GM12874 (cell line): Measurements from ENCODE around the gene ZNF500.

Experiments used
- TF ChIP-seq, protein P1 (sequence below): IDR thresholded peaks from 2 replicates; pipeline ENCODE4 v1.5.1; 2011; ENCODE audit warnings: low read depth, mild to moderate bottlenecking, control low read depth, low read length, moderate library complexity; ENCODE audit not compliant: insufficient read depth

The ZNF500 gene

DNA sequence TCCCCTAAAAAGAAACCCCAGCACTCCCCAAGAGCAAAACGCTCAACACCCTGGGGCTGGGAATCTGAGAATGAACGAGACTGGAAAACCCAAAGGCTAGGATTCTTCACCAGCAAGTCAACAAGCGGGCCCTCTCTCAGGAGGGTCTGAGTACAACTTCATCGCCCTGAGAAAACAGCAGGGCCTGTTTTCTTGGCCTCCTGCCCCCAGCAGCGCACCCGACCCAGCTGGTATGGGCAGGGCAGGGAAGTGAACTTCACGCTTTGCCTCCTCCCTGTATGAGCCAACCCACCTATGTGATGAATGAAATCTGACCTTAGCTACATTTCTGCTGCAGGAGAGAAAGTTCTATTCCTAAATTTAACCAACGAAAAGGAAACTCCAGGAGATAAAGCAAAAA is 62.5 kb downstream of the ZNF500 start:
- TF ChIP-seq, protein P1, sequence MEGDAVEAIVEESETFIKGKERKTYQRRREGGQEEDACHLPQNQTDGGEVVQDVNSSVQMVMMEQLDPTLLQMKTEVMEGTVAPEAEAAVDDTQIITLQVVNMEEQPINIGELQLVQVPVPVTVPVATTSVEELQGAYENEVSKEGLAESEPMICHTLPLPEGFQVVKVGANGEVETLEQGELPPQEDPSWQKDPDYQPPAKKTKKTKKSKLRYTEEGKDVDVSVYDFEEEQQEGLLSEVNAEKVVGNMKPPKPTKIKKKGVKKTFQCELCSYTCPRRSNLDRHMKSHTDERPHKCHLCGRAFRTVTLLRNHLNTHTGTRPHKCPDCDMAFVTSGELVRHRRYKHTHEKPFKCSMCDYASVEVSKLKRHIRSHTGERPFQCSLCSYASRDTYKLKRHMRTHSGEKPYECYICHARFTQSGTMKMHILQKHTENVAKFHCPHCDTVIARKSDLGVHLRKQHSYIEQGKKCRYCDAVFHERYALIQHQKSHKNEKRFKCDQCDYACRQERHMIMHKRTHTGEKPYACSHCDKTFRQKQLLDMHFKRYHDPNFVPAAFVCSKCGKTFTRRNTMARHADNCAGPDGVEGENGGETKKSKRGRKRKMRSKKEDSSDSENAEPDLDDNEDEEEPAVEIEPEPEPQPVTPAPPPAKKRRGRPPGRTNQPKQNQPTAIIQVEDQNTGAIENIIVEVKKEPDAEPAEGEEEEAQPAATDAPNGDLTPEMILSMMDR = no peak

DNA sequence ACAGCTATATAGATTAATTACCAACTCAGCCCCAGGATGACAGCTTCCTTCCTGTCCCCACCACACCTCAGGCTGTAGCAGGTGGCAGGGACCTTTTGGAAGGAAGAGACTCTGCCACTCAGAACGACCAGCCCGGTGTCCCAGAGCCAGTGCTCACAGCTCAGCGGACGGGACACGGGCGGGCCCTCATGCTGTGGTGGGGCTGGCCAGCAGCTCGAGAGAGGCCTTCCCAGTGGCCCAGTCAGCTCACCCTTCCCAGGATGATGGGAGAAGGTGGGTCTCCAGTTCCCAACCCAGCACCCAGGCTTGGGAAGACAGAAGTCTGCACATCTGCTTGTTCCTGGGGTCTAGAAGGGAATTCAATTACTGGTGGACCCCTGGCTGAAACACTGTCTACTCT is 63.1 kb downstream of the ZNF500 start:
- TF ChIP-seq, protein P1 = no peak

DNA sequence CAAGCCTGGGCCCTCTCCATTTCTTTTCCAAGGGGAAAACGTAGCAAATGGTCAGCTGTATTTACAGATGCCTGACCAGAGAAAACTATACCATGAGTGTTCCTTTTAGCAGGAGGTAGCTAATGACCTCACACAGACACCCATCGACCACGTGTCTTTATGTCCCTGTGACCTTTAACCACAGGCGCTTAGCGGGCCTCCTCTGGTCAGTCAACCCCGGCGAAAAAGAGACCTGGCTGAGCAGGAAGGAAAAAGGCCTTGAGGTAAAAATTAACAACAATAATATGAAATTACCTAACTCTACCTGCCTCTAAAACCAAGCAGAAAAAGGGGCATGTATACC is 64.5 kb downstream of the ZNF500 start:
- TF ChIP-seq, protein P1 = no peak

DNA sequence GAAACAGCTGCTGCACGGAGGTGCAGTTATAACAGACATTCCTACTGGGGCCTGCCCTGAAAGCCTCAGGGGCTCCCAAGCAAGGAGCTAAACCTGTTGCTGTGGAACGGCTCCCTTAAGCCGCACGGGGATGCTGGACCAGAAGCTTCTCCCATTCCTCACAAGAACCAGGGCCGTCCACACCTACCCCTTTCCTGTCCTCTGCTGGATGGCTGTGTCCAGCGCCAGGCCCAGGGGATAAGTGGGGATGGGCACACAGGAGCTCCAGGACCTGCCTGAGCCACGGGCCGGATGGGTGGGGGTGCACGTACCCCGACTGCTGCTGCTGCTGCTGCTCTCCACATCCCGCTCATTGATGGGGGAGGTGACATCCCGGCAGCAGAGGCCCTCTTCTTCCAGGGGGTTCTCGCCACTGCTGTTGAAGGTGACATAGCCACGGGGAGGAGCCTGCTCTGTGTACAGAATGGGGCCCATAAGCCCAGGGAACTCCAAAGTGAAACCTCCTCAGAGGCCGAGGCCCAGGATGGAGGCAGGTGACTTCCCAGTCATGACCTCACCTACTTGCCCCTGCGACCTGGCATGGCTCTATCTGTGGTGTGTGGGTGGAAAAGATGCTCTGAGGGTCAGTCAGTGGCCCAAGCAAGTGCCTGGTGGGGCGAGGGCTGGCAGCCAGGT is 65.0 kb downstream of the ZNF500 start:
- TF ChIP-seq, protein P1 = no peak

DNA sequence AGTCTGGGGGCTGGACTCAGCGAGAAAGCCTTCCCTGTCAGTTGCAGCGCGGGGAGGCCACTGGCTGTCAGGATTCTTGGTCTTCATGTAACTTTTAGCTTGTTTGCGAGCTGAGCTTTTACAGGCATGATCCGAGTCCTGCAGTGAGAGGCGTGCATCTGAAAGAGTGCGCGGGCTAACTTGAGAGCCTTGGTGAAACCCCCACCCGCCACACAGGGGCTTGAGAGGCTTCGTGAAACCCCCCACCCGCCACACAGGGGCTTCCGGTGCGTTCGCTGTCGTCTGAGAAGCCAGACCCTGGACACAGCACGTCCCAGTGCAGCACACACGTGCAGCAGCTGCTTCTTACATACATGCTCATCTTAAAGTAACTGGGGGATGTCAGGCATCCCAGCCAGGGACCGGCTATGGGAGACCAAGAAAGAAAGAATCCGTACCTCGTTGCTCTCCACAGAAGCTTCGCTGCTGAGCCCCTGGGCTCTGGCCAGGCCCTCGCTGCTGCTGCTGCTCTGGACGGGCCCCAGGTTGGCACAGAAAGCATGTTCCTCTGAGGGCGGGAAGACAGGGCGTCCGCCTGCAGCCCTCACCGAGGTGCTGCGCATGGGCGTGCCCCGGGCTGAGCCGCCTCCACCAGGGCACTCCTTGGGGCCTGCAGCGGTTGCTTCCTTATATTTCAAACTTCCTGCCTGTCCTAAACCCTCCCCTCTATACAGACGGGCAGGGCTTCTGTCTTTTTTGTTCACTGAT is 65.8 kb downstream of the ZNF500 start:
- TF ChIP-seq, protein P1 = no peak

DNA sequence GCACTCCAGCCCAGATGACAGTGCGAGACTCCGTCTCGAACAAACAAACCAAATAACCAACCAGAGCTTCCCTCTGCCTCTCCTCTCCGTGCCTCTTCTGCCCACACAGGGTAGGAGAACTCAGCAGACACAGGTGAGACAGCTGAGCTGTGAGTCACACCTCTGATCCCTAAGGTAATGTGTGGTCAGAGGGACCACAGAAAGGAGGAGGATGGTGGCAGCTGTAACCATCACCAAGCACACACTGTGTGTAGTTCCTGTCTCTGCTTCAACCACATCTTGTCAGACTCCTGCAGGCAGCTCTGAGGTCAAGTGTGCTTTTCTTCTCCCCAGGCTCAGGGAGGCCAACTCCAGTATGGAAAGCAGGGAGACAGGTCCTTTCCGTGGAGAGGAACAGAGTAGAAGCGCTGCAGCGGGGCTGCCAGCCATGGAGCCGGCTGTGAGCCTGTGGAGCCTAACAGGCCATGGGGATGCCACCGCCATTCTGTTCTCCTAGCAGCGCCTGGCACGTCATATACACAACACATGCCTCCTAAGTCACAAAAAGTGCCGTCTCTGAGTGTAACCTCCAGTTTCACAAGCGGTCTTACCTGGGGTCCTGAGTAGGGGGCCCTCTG is 66.5 kb downstream of the ZNF500 start:
- TF ChIP-seq, protein P1 = no peak

DNA sequence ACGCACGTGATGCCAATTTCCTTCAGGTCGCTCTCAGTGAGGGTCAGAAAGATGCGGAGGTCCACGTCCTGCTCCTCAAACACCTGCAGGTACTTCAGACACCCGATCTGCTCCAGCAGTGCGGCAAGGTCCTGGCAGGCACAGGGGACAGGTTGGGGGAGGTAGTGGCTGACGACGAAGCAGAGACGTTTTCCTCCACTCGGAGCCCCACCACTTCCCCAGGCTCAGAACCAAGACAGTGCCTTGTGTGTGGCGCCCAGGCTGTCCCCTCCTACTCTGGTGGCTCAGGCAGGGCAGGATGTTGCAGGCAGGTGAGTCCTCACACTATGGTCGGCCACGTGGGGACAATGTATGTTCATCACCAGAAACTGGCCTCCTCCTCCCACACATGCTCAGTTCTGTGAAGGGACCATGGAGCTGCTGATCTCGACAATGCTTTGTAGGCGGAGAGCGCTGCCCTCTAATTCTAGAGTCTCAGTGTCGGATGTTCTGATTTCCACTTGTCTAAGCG is 67.9 kb downstream of the ZNF500 start:
- TF ChIP-seq, protein P1 = no peak
